Measurements from ENCODE around the gene P2RX7. TPM values are rescaled to one million over a fixed set of nuclear protein-coding genes. Genes with fewer than 3 reads are reported as not detected.

P2RX7 gene
- total RNA-seq = 1 to 10 TPM; 3.8 to 8.5 (median 3.9) TPM

DNA sequence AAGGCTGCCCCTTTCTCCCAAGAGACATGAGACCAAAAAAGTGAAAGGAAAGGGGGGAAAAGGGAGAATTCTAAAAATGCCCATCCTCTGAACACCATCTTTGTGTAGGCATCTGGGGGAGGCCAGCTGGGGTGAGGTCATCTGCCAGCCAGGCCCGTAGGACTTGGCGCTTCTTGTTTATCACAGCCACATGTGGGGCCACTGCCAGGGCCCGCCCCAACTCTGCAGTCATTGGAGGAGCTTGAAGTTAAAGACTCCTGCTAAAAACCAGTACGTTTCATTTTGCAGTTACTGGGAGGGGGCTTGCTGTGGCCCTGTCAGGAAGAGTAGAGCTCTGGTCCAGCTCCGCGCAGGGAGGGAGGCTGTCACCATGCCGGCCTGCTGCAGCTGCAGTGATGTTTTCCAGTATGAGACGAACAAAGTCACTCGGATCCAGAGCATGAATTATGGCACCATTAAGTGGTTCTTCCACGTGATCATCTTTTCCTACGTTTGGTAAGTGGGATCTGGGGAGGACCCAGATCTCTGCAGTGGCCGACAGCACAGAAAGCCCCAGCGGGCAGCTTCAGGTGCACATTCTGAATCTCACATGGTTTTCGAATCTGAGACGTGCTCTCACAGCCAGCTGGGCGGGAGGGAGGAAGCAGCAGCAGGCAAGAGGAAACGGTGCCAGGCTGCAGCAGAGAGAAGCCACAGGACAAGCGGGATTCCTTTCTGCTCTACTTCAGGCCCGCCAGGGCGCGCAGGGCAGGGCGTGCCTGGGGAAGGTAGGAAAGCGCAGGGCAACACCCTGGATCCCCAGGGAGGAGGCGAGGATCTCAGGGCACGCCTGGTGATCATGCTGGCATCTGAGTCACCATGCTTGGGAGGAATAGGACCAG is at the start of gene P2RX7:
Gene P2RX7 (plus strand): TSS at position 276 of the 881 bp plus-strand sequence. CDS start 95 bp downstream, at position 371.
- Histone ChIP-seq H3K9me3 (no peaks in the 10 kb centered on the region), H3K36me3 (no peaks in the 10 kb centered on the region), H3K4me1 (peaks cover 3 to 4% of the 10 kb centered on the region in 2 donors), H3K27me3 (no peaks in the 10 kb centered on the region), H3K4me3 (peak within 1 kb of the TSS; percentile 37 to 69 (median 59)), H3K27ac (peak within 1 kb of the TSS; percentile 80 to 87)
- intact Hi-C loops (cut with DNase I; ENCODE audit: low total_unique reads) = no loop called here
- TF ChIP-seq POLR2AphosphoS5 (IDR thresholded peaks at IDR 0.05) (peak in 1 of 3 donors; percentile 31), POLR2A (IDR thresholded peaks at IDR 0.05) (no peak)
- TF ChIP-seq, protein P1, sequence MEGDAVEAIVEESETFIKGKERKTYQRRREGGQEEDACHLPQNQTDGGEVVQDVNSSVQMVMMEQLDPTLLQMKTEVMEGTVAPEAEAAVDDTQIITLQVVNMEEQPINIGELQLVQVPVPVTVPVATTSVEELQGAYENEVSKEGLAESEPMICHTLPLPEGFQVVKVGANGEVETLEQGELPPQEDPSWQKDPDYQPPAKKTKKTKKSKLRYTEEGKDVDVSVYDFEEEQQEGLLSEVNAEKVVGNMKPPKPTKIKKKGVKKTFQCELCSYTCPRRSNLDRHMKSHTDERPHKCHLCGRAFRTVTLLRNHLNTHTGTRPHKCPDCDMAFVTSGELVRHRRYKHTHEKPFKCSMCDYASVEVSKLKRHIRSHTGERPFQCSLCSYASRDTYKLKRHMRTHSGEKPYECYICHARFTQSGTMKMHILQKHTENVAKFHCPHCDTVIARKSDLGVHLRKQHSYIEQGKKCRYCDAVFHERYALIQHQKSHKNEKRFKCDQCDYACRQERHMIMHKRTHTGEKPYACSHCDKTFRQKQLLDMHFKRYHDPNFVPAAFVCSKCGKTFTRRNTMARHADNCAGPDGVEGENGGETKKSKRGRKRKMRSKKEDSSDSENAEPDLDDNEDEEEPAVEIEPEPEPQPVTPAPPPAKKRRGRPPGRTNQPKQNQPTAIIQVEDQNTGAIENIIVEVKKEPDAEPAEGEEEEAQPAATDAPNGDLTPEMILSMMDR (IDR thresholded peaks at IDR 0.05) = no peak
- DNase-seq (ENCODE audit: low spot score in 2 of 2) = peak; percentile 68

DNA sequence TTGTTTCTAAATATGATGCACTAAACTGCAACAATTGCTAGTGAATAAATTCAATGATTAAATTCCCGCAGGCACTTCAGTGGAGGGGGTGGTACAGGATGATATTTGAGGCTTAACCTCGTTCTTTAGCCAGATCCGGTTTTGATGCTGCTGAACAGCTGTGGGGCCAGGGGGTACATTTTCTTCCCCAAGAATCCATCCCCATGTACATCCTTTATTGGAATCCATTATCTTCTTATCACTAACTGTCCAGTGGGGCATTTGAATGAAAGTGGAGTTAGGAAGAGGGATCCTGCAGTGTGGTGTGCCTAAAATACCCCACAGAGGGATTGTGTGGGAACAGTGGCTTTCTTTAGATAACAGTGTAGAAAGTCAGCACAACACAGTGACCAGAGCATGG is 48.4 kb upstream of the P2RX7 start:
- no peaks in the 10 kb centered on the region for H3K4me1 ChIP-seq
- no peaks in the 10 kb centered on the region for H3K36me3 ChIP-seq
- no peak overlapping the region for H3K27ac ChIP-seq
- DNase-seq (ENCODE audit: low spot score in 2 of 2) = no peak
- TF ChIP-seq POLR2A (IDR thresholded peaks at IDR 0.05) (no peak), POLR2AphosphoS5 (IDR thresholded peaks at IDR 0.05) (no peak)
- TF ChIP-seq, protein P1 (IDR thresholded peaks at IDR 0.05) = no peak
- H3K27me3 ChIP-seq = no peaks in the 10 kb centered on the region
- no peaks in the 10 kb centered on the region for H3K9me3 ChIP-seq
- intact Hi-C loops (cut with DNase I; ENCODE audit: low total_unique reads) = no loop called here
- H3K4me3 ChIP-seq = no peak overlapping the region

DNA sequence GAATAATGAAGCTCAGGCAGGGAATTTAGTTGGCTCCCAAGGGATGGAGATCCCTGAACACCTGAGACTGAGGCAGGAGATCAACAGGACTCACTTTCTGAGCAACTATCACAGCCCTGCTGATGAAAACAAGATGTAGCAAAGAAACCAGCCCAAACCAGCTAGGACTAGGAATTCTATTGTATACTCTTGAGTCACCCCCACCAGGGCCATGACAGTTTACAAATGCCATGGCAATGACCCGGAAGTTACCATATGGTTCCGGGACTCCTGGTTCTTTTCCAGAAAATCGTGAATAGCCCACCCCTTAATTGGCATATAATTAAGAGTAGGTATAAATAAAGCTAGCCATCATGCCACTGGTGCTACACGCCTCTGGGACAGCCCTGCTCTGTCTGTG is 47.6 kb upstream of the P2RX7 start:
- no peak overlapping the region for H3K4me3 ChIP-seq
- H3K4me1 ChIP-seq = no peaks in the 10 kb centered on the region
- H3K27me3 ChIP-seq = no peaks in the 10 kb centered on the region
- H3K9me3 ChIP-seq = no peaks in the 10 kb centered on the region
- intact Hi-C loops (cut with DNase I; ENCODE audit: low total_unique reads) = no loop called here
- no peak for TF ChIP-seq POLR2A (IDR thresholded peaks at IDR 0.05)
- no peak overlapping the region for H3K27ac ChIP-seq
- DNase-seq (ENCODE audit: low spot score in 2 of 2) = no peak
- no peaks in the 10 kb centered on the region for H3K36me3 ChIP-seq

DNA sequence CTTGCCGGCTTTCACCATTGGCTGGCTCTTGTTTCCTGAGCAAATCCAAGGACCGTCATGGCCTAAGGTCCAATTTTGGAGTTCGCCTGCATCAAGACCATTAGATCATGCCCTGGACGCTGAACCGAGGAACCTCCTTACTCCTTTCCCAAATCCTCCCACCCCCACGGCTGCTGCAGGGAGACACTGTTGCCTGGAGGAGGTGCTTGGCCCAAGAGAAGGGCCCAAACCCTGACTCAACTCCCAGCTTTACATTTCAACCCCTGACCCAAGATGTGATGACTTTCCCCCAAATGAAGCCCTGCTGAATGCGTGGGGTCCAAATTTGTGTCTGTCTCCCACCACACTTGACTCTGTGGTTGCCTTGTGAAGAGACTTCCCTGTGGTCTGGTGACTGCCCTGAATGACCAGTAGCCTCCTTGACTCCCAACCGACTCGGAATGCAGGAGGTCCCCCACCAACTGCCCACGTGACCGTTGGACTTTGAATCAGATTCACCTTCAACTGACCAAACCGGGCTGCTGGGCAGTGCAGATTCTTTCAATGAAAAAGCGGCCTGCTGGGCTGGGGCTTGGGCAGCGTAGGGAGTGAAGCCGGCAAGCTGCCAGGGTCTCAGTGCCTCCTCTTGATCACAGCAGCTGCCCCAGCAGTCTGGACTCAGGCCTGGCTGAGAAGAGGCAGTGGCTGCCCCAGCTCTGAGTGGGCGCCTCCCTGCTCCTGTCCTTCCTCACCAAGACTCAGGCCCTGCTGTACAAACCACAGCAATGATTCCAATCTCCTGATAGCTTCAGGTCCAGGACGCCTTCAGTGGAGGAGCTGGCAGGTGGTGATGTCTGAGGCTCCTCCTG is 46.9 kb upstream of the P2RX7 start:
- intact Hi-C loops (cut with DNase I; ENCODE audit: low total_unique reads) = no loop called here
- no peaks in the 10 kb centered on the region for H3K27me3 ChIP-seq
- H3K36me3 ChIP-seq = no peaks in the 10 kb centered on the region
- H3K9me3 ChIP-seq = no peaks in the 10 kb centered on the region
- H3K4me1 ChIP-seq = no peaks in the 10 kb centered on the region
- TF ChIP-seq POLR2AphosphoS5 (IDR thresholded peaks at IDR 0.05) (no peak), POLR2A (IDR thresholded peaks at IDR 0.05) (no peak)
- TF ChIP-seq, protein P1 (IDR thresholded peaks at IDR 0.05) = no peak
- no peak overlapping the region for H3K27ac ChIP-seq
- DNase-seq (ENCODE audit: low spot score in 2 of 2) = no peak
- H3K4me3 ChIP-seq = no peak overlapping the region

DNA sequence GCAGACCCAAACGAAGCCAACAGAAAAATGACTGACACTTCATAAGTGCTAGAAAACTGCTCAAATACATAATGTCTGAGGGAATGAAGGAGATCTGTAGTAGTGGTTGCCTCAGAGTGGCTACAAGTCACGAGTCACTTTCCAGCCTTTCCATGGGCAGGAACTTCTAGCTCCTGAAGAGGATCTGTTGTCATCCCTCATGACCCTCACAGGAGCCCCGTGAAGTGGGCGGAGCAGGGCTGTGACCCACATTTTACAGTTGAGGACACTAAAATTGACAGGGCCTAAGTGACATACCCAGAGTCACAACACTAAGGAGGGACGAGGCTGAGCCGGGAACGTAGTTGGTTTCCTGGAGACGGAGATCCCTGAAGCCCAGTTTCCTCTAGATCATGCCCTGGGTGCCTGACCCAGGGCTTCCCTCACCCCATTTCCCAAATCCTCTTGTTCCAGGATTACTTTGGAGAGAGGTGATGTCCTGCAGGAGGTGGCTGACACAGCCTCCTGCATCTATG is 45.8 kb upstream of the P2RX7 start:
- intact Hi-C loops (cut with DNase I; ENCODE audit: low total_unique reads) = no loop called here
- no peak for DNase-seq (ENCODE audit: low spot score in 2 of 2)
- no peaks in the 10 kb centered on the region for H3K9me3 ChIP-seq
- H3K36me3 ChIP-seq = no peaks in the 10 kb centered on the region
- H3K4me3 ChIP-seq = no peak overlapping the region
- no peak overlapping the region for H3K27ac ChIP-seq
- no peaks in the 10 kb centered on the region for H3K27me3 ChIP-seq
- TF ChIP-seq POLR2AphosphoS5 (IDR thresholded peaks at IDR 0.05) (no peak), POLR2A (IDR thresholded peaks at IDR 0.05) (no peak)
- TF ChIP-seq, protein P1 (IDR thresholded peaks at IDR 0.05) = no peak
- no peaks in the 10 kb centered on the region for H3K4me1 ChIP-seq
